HG03103 (cell line): ENCODE data around the gene PTPRZ1.

Experiments
- ATAC-seq: cut with Tn5 transposase; IDR thresholded peaks from one replicate; pipeline ENCODE4 v1.9.1; 2021; ENCODE audit warnings: low read depth; ENCODE audit not compliant: unreplicated experiment

PTPRZ1 gene

GRCh38 chr7:121872831-121873288 lies at the start of gene PTPRZ1:
Gene PTPRZ1, plus strand, starts transcription at chr7:121873161. Its CDS starts 339 bp downstream, at chr7:121873500.
- no peak for ATAC-seq

- ATAC-seq: no peak
Observed at GRCh38 chr7:121824276-121824675, 48.7 kb upstream of the PTPRZ1 start.

GRCh38 chr7:121831351-121831750 lies 41.6 kb upstream of the PTPRZ1 start:
- ATAC-seq: no peak

GRCh38 chr7:121831801-121832200 lies 41.2 kb upstream of the PTPRZ1 start:
- ATAC-seq: no peak

GRCh38 chr7:121832347-121832746 lies 40.6 kb upstream of the PTPRZ1 start:
- ATAC-seq: no peak

GRCh38 chr7:121833991-121834390 lies 39.0 kb upstream of the PTPRZ1 start:
- ATAC-seq: no peak

- ATAC-seq: no peak
Observed at GRCh38 chr7:121837462-121837861, 35.5 kb upstream of the PTPRZ1 start.

GRCh38 chr7:121847041-121847440 lies 25.9 kb upstream of the PTPRZ1 start:
- no peak for ATAC-seq

GRCh38 chr7:121853307-121853706 lies 19.7 kb upstream of the PTPRZ1 start:
- ATAC-seq: no peak

GRCh38 chr7:121860953-121861352 lies 12.0 kb upstream of the PTPRZ1 start:
- ATAC-seq: no peak

GRCh38 chr7:121862591-121862990 lies 10.4 kb upstream of the PTPRZ1 start:
- ATAC-seq: no peak

- no peak for ATAC-seq
Observed at GRCh38 chr7:121871188-121871587, 1.8 kb upstream of the PTPRZ1 start.

GRCh38 chr7:121873289-121874194 lies 581 bp downstream of the PTPRZ1 start:
- no peak for ATAC-seq

- no peak for ATAC-seq
Observed at GRCh38 chr7:121874298-121874697, 1.3 kb downstream of the PTPRZ1 start.

- ATAC-seq: no peak
Observed at GRCh38 chr7:121875203-121875602, 2.2 kb downstream of the PTPRZ1 start.

- no peak for ATAC-seq
Observed at GRCh38 chr7:121876656-121877500, 3.9 kb downstream of the PTPRZ1 start.

GRCh38 chr7:121878918-121879464 lies 6.0 kb downstream of the PTPRZ1 start:
- no peak for ATAC-seq

GRCh38 chr7:121879544-121879943 lies 6.6 kb downstream of the PTPRZ1 start:
- ATAC-seq: no peak

GRCh38 chr7:121882731-121883130 lies 9.8 kb downstream of the PTPRZ1 start:
- ATAC-seq: no peak

- no peak for ATAC-seq
Observed at GRCh38 chr7:121885166-121885920, 12.4 kb downstream of the PTPRZ1 start.
